ENCODE results near the gene CALN1.

The CALN1 gene

GRCh38 chr7:71885487-71885886 is 526.7 kb downstream of the CALN1 start:
- no peak overlapping the region for H3K4me2 ChIP-seq (ENCODE audit: low read depth, low read length)
- no peaks in the 10 kb centered on the region for H4K20me1 ChIP-seq (ENCODE audit: insufficient read depth, low read length)
- DNase-seq: no peak
- no peak overlapping the region for H3K9ac ChIP-seq (ENCODE audit: low read length)
- no peaks in the 10 kb centered on the region for H3K9me3 ChIP-seq (replicated peaks; ENCODE audit: insufficient read depth, low read length)
- no peak overlapping the region for H3K4me3 ChIP-seq (ENCODE audit: low read length)
- H3F3A ChIP-seq (ENCODE audit: insufficient read depth, low read length): no peaks in the 10 kb centered on the region
- H3K36me3 ChIP-seq (replicated peaks; ENCODE audit: insufficient read depth, low read length): no peaks in the 10 kb centered on the region
- H3K79me2 ChIP-seq (ENCODE audit: low read length): no peaks in the 10 kb centered on the region
- no peaks in the 10 kb centered on the region for H3K4me1 ChIP-seq (ENCODE audit: low read length)
- no peak overlapping the region for H2AFZ ChIP-seq (ENCODE audit: low read length)
- no peak for TF ChIP-seq EZH2 (optimal IDR thresholded peaks at IDR 0.05; ENCODE audit: low read depth, low read length)
- TF ChIP-seq CTCF (IDR thresholded peaks at IDR 0.05; ENCODE audit: low read length): no peak
- TF ChIP-seq EZH2phosphoT487 (IDR thresholded peaks at IDR 0.05; ENCODE audit: low read length): no peak
- no peak overlapping the region for H3K27ac ChIP-seq (ENCODE audit: low read length)
- H3K27me3 ChIP-seq (replicated peaks; ENCODE audit: insufficient read depth, low read length): no peaks in the 10 kb centered on the region
- H3K9me2 ChIP-seq (replicated peaks; ENCODE audit: insufficient read depth, low read length): no peaks in the 10 kb centered on the region

GRCh38 chr7:71883415-71883814 is 528.7 kb downstream of the CALN1 start:
- TF ChIP-seq EZH2phosphoT487 (IDR thresholded peaks at IDR 0.05; ENCODE audit: low read length) (no peak), CTCF (IDR thresholded peaks at IDR 0.05; ENCODE audit: low read length) (no peak), EZH2 (optimal IDR thresholded peaks at IDR 0.05; ENCODE audit: low read depth, low read length) (no peak)
- Histone ChIP-seq H3K4me2 (ENCODE audit: low read depth, low read length) (no peak overlapping the region), H3K4me3 (ENCODE audit: low read length) (no peak overlapping the region), H3K27me3 (replicated peaks; ENCODE audit: insufficient read depth, low read length) (no peaks in the 10 kb centered on the region), H3K36me3 (replicated peaks; ENCODE audit: insufficient read depth, low read length) (no peaks in the 10 kb centered on the region), H3K79me2 (ENCODE audit: low read length) (no peaks in the 10 kb centered on the region), H3K9me2 (replicated peaks; ENCODE audit: insufficient read depth, low read length) (no peaks in the 10 kb centered on the region), H3F3A (ENCODE audit: insufficient read depth, low read length) (no peaks in the 10 kb centered on the region), H2AFZ (ENCODE audit: low read length) (no peak overlapping the region), H4K20me1 (ENCODE audit: insufficient read depth, low read length) (no peaks in the 10 kb centered on the region), H3K27ac (ENCODE audit: low read length) (no peak overlapping the region), H3K9ac (ENCODE audit: low read length) (no peak overlapping the region), H3K4me1 (ENCODE audit: low read length) (no peaks in the 10 kb centered on the region), H3K9me3 (replicated peaks; ENCODE audit: insufficient read depth, low read length) (no peaks in the 10 kb centered on the region)
- DNase-seq: no peak

- Histone ChIP-seq H3K27ac (ENCODE audit: low read length) (0 out of 2 replicates have a peak overlapping the region, but pooled peaks have one; percentile 7), H3K79me2 (ENCODE audit: low read length) (no peaks in the 10 kb centered on the region), H3K27me3 (replicated peaks; ENCODE audit: insufficient read depth, low read length) (no peaks in the 10 kb centered on the region), H3K4me2 (ENCODE audit: low read depth, low read length) (no peak overlapping the region), H3F3A (ENCODE audit: insufficient read depth, low read length) (no peaks in the 10 kb centered on the region), H3K9me2 (replicated peaks; ENCODE audit: insufficient read depth, low read length) (no peaks in the 10 kb centered on the region), H3K9me3 (replicated peaks; ENCODE audit: insufficient read depth, low read length) (no peaks in the 10 kb centered on the region), H2AFZ (ENCODE audit: low read length) (no peak overlapping the region), H3K9ac (ENCODE audit: low read length) (no peak overlapping the region), H3K4me1 (ENCODE audit: low read length) (no peaks in the 10 kb centered on the region), H3K36me3 (replicated peaks; ENCODE audit: insufficient read depth, low read length) (no peaks in the 10 kb centered on the region), H3K4me3 (ENCODE audit: low read length) (no peak overlapping the region), H4K20me1 (ENCODE audit: insufficient read depth, low read length) (no peaks in the 10 kb centered on the region)
- TF ChIP-seq EZH2phosphoT487 (IDR thresholded peaks at IDR 0.05; ENCODE audit: low read length) (no peak), EZH2 (optimal IDR thresholded peaks at IDR 0.05; ENCODE audit: low read depth, low read length) (no peak), CTCF (IDR thresholded peaks at IDR 0.05; ENCODE audit: low read length) (no peak)
- DNase-seq: no peak
Observed at GRCh38 chr7:71871446-71871845, 540.7 kb downstream of the CALN1 start.
